A673 (cell line): ENCODE measurements around the gene CACNA2D3. TPM values are rescaled to one million over a fixed set of nuclear protein-coding genes. Genes with fewer than 3 reads are reported as not detected.

Source experiments
- BruUV-seq: library from RNA; stranded (reverse); fragments of 400-500 nt; replicated peaks from 2 replicates; lab custom pipeline; 2021; lab: Mats Ljungman, UMichigan
- CTCF ChIA-PET: fragments of 300-600 bp; sonication (Branson Sonifier 250); formaldehyde crosslinking; loops from one replicate; lab custom pipeline; 2022; ENCODE audit warnings: antibody characterized with exemption; lab: Charles Lee
- POLR2A ChIA-PET: fragments of 300-600 bp; sonication (Branson Sonifier 250); formaldehyde crosslinking; loops from one replicate; lab custom pipeline; 2022; ENCODE audit warnings: antibody characterized with exemption; ENCODE audit not compliant: low non-redundant PET; lab: Charles Lee
- DNase-seq: peaks from one replicate; pipeline ENCODE4 v3.0.0-alpha.2; 2015; ENCODE audit warnings: low spot score
- H3K27ac ChIP-seq: fragments of 200-600 bp; sonication (generic); 2 replicates; pipeline ENCODE4 v1.5.1; 2016; ENCODE audit warnings: mixed run types, low read depth, mild to moderate bottlenecking, mixed read lengths, antibody characterized with exemption, low read length; ENCODE audit not compliant: poor library complexity, severe bottlenecking
- H3K27me3 ChIP-seq: fragments of 200-600 bp; sonication (generic); replicated peaks from 2 replicates; pipeline ENCODE4 v1.6.1; 2017; ENCODE audit warnings: mixed run types, low read depth, mild to moderate bottlenecking, mixed read lengths, antibody characterized with exemption, low read length; ENCODE audit not compliant: insufficient read depth, poor library complexity
- H3K36me3 ChIP-seq: fragments of 200-600 bp; sonication (generic); 2 replicates; pipeline ENCODE4 v1.6.1; 2016; ENCODE audit warnings: mixed run types, mild to moderate bottlenecking, mixed read lengths, antibody characterized with exemption, low read length; ENCODE audit not compliant: insufficient read depth, poor library complexity, severe bottlenecking
- H3K4me1 ChIP-seq: fragments of 200-600 bp; sonication (generic); 2 replicates; pipeline ENCODE4 v1.6.1; 2017; ENCODE audit warnings: mixed run types, mild to moderate bottlenecking, mixed read lengths, antibody characterized with exemption, low read length; ENCODE audit not compliant: insufficient read depth, poor library complexity, severe bottlenecking
- H3K4me3 ChIP-seq: fragments of 200-600 bp; sonication (generic); 2 replicates; pipeline ENCODE4 v1.5.1; 2016; ENCODE audit warnings: low read depth, mixed run types, mild to moderate bottlenecking, mixed read lengths, low read length; ENCODE audit not compliant: poor library complexity, severe bottlenecking
- H3K9me3 ChIP-seq: fragments of 200-600 bp; sonication (generic); 2 replicates; pipeline ENCODE4 v1.6.1; 2016; ENCODE audit warnings: mixed run types, low read depth, mild to moderate bottlenecking, mixed read lengths, antibody characterized with exemption, low read length; ENCODE audit not compliant: poor library complexity, severe bottlenecking
- CTCF ChIP-seq: fragments of 300-800, 200-600 bp; sonication (generic); conservative IDR thresholded peaks from 2 replicates; pipeline ENCODE4 v1.5.1; 2017; ENCODE audit warnings: low read depth, mild to moderate bottlenecking, antibody characterized with exemption, low read length, moderate library complexity, mixed read lengths
- EZH2 ChIP-seq: fragments of 200-600 bp; sonication (generic); IDR thresholded peaks from 2 replicates; pipeline ENCODE4 v1.6.1; 2017; ENCODE audit warnings: borderline replicate concordance, low read depth, mild to moderate bottlenecking, mixed read lengths, antibody characterized with exemption, low read length; ENCODE audit not compliant: poor library complexity, severe bottlenecking
- intact Hi-C: fragments of 100-400 bp; cut with micrococcal nuclease; formaldehyde crosslinking; loops from one replicate; pipeline ENCODE4 v1.10.0; 2022; ENCODE audit not compliant: unreplicated experiment
- total RNA-seq: library from RNA; stranded (reverse); gene quantifications from 2 replicates; pipeline ENCODE4 v1.2.3, GENCODE V29; 2021

Gene CACNA2D3
- total RNA-seq, 1 experiment from 2014 or later = not detected

- no TSS peak for BruUV-seq
- Histone ChIP-seq H3K27me3 (no peaks in the 10 kb centered on the region), H3K4me1 (no peaks in the 10 kb centered on the region), H3K4me3 (no peak overlapping the region), H3K9me3 (no peaks in the 10 kb centered on the region), H3K36me3 (no peaks in the 10 kb centered on the region), H3K27ac (no peak overlapping the region)
- CTCF ChIA-PET = no interaction called here
- DNase-seq = no peak
- TF ChIP-seq CTCF = no peak
- no peak for TF ChIP-seq EZH2
- intact Hi-C loops = no loop called here
- POLR2A ChIA-PET = no interaction called here
Measured at GRCh38 chr3:54982807-54983206, 860.5 kb downstream of the CACNA2D3 start.

GRCh38 chr3:54983266-54984099, 861.1 kb downstream of the CACNA2D3 start:
- Histone ChIP-seq H3K9me3 (no peaks in the 10 kb centered on the region), H3K4me1 (no peaks in the 10 kb centered on the region), H3K4me3 (no peak overlapping the region), H3K27me3 (no peaks in the 10 kb centered on the region), H3K36me3 (no peaks in the 10 kb centered on the region), H3K27ac (no peak overlapping the region)
- DNase-seq = no peak
- CTCF ChIA-PET = no interaction called here
- no TSS peak for BruUV-seq
- TF ChIP-seq EZH2 = no peak
- TF ChIP-seq CTCF = no peak
- POLR2A ChIA-PET = no interaction called here
- intact Hi-C loops = no loop called here

GRCh38 chr3:54985856-54986255, 863.5 kb downstream of the CACNA2D3 start:
- Histone ChIP-seq H3K27me3 (no peaks in the 10 kb centered on the region), H3K27ac (no peak overlapping the region), H3K4me3 (no peak overlapping the region), H3K36me3 (no peaks in the 10 kb centered on the region), H3K4me1 (no peaks in the 10 kb centered on the region), H3K9me3 (no peaks in the 10 kb centered on the region)
- no TSS peak for BruUV-seq
- DNase-seq = no peak
- POLR2A ChIA-PET = no interaction called here
- CTCF ChIA-PET = no interaction called here
- intact Hi-C loops = no loop called here
- TF ChIP-seq CTCF (no peak), EZH2 (no peak)
